Measurements from ENCODE around the gene AFAP1L2. TPM values are rescaled to one million over a fixed set of nuclear protein-coding genes. Genes with fewer than 3 reads are reported as not detected.

The AFAP1L2 gene
- polyA plus RNA-seq, 1 experiment, result 0.22 TPM

GRCh38 chr10:114281006-114281405, 123.3 kb downstream of the AFAP1L2 start:
- no peak overlapping the region for H3K4me3 ChIP-seq (ENCODE audit: low read depth, low read length)
- H3K27me3 ChIP-seq (ENCODE audit: control insufficient read depth, insufficient read depth, low read length), result peaks cover 9% of the 10 kb centered on the region
- no peak for DNase-seq (ENCODE audit: low read depth)
- H3K36me3 ChIP-seq (ENCODE audit: control insufficient read depth, insufficient read depth, low read length), result no peaks in the 10 kb centered on the region
- ChIA-PET POLR2A (no interaction called here), CTCF (interaction anchor here (0.6 to 1.3 kb wide), 2 partner anchors 23 to 35 kb away, joined by 3 to 6 read pairs; no protein-coding TSS in a partner anchor)
- no peak for TF ChIP-seq CTCF (IDR thresholded peaks at IDR 0.05; ENCODE audit: insufficient read depth, low read depth, low read length)

GRCh38 chr10:114279901-114280644, 124.2 kb downstream of the AFAP1L2 start:
- Histone ChIP-seq H3K4me3 (ENCODE audit: low read depth, low read length) (no peak overlapping the region), H3K36me3 (ENCODE audit: control insufficient read depth, insufficient read depth, low read length) (no peaks in the 10 kb centered on the region), H3K27me3 (ENCODE audit: control insufficient read depth, insufficient read depth, low read length) (peaks cover 11% of the 10 kb centered on the region)
- CTCF ChIA-PET, result interaction anchor here (0.6 to 1.3 kb wide), 3 partner anchors 24 to 34 kb away, joined by 3 to 6 read pairs (median 3); no protein-coding TSS in a partner anchor
- POLR2A ChIA-PET, result no interaction called here
- no peak for DNase-seq (ENCODE audit: low read depth)
- no peak for TF ChIP-seq CTCF (IDR thresholded peaks at IDR 0.05; ENCODE audit: insufficient read depth, low read depth, low read length)

- no peaks in the 10 kb centered on the region for H3K36me3 ChIP-seq (ENCODE audit: control insufficient read depth, insufficient read depth, low read length)
- no peak for DNase-seq (ENCODE audit: low read depth)
- no peak for TF ChIP-seq CTCF (IDR thresholded peaks at IDR 0.05; ENCODE audit: insufficient read depth, low read depth, low read length)
- H3K27me3 ChIP-seq (ENCODE audit: control insufficient read depth, insufficient read depth, low read length), result peaks cover 11% of the 10 kb centered on the region
- CTCF ChIA-PET, result interaction anchor here (1.2 kb wide), 1 partner anchor 25 kb away, joined by 3 read pairs; no protein-coding TSS in a partner anchor
- no peak overlapping the region for H3K4me3 ChIP-seq (ENCODE audit: low read depth, low read length)
- POLR2A ChIA-PET, result no interaction called here
Measured at GRCh38 chr10:114279289-114279688, 125.0 kb downstream of the AFAP1L2 start.

- no peak for TF ChIP-seq CTCF (IDR thresholded peaks at IDR 0.05; ENCODE audit: insufficient read depth, low read depth, low read length)
- POLR2A ChIA-PET, result interaction anchor here (0.6 kb wide), 1 partner anchor 1520 kb away, joined by 3 read pairs; no protein-coding TSS in a partner anchor
Measured at GRCh38 chr10:114278884-114279191, 125.5 kb downstream of the AFAP1L2 start.

GRCh38 chr10:114278140-114278883, 126.0 kb downstream of the AFAP1L2 start:
- no peak for TF ChIP-seq CTCF (IDR thresholded peaks at IDR 0.05; ENCODE audit: insufficient read depth, low read depth, low read length)
- POLR2A ChIA-PET, result interaction anchor here (0.6 kb wide), 1 partner anchor 1519 kb away, joined by 3 read pairs; no protein-coding TSS in a partner anchor
- CTCF ChIA-PET, result interaction anchor here (1.2 to 2.3 kb wide), 3 partner anchors 9 to 26 kb away, joined by 3 to 11 read pairs (median 7); no protein-coding TSS in a partner anchor
- Histone ChIP-seq H3K27me3 (ENCODE audit: control insufficient read depth, insufficient read depth, low read length) (peaks cover 12% of the 10 kb centered on the region), H3K36me3 (ENCODE audit: control insufficient read depth, insufficient read depth, low read length) (no peaks in the 10 kb centered on the region), H3K4me3 (ENCODE audit: low read depth, low read length) (no peak overlapping the region)
- no peak for DNase-seq (ENCODE audit: low read depth)

More at GRCh38 chr10:114278884-114279191, 125.5 kb downstream of the AFAP1L2 start:
- Histone ChIP-seq H3K27me3 (ENCODE audit: control insufficient read depth, insufficient read depth, low read length) (peaks cover 12% of the 10 kb centered on the region), H3K4me3 (ENCODE audit: low read depth, low read length) (no peak overlapping the region), H3K36me3 (ENCODE audit: control insufficient read depth, insufficient read depth, low read length) (no peaks in the 10 kb centered on the region)
- CTCF ChIA-PET, result interaction anchor here (1.2 to 2.3 kb wide), 2 partner anchors 9 to 26 kb away, joined by 3 to 7 read pairs; no protein-coding TSS in a partner anchor
- DNase-seq (ENCODE audit: low read depth), result no peak

Measured in BJ (cell line).